Endometrial microvascular endothelial cells (primary cell): ENCODE results near the gene REEP3. TPM values are rescaled to one million over a fixed set of nuclear protein-coding genes. Genes with fewer than 3 reads are reported as not detected.

ENCODE experiments used
- in situ Hi-C: cut with HindIII; loops from 2 replicates; pipeline ENCODE4 v1.10.0; 2017; ENCODE audit warnings: low sequenced_read_pairs, low pct_unique_long_range_greater_than_20kb; ENCODE audit errors: inconsistent ontology term
- total RNA-seq: library from RNA; depleted of rRNA; stranded (reverse); fragments of >200 nt; gene quantifications from one replicate; pipeline ENCODE4 v1.2.3, GENCODE V29; 2015; ENCODE audit errors: inconsistent ontology term

Gene REEP3
- total RNA-seq, 1 donor from 2014 or later: 55.1 TPM

DNA sequence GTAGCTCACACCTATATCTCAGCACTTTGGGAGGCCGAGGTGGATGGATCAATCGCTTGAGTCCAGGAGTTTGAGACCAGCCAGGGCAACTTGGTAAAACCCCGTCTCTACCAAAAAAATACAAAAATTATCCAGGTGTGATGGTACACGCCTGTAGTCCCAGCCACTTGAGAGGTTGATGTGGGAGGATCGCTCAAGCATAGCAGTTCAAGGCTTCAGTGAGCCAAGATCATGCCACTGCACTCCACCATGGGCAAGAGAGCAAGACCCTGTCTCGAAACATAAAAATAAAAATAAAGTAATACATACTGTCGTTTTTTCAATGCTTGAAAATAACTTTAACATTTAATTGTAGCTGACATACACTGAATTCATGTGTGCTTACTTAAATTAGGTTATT lies 57.3 kb downstream of the REEP3 start:
- in situ Hi-C loops: no loop called here

DNA sequence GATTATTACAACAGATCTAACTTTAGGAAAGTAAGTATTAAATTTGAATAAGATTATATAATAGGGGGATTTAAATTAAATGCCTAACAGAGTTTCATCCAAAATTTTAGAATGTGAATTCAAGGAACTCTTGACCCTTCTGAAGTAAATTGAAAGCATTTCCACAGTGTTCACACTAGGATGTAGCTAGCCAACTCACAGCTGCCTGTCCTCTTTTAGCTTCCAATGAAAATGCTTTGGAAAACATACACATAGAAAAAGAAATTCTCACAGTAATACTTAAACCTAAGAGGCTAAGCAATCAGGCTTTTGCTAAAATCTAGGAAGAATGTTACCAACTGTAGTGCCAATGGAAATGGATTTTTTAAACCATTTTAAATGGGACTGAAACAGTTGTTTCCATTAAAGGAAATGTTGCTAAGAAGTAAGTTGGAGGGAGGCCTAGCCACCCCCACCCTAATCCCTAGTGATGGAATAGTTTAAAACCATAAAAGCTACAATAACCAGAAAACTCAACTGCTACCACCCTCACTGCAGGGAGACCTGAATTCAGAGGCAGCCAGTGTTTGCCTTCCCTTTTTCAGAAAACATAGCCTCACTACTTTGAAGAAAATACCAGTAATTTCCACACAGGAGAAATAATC lies 58.3 kb downstream of the REEP3 start:
- in situ Hi-C loops: no loop called here

GRCh38 chr10:63582690-63583089 lies 61.5 kb downstream of the REEP3 start:
- in situ Hi-C loops: no loop called here

GRCh38 chr10:63583397-63583796 lies 62.2 kb downstream of the REEP3 start:
- in situ Hi-C loops: no loop called here

- in situ Hi-C loops: no loop called here
These were observed 62.9 kb downstream of the REEP3 start for GRCh38 chr10:63583909-63584724.

DNA sequence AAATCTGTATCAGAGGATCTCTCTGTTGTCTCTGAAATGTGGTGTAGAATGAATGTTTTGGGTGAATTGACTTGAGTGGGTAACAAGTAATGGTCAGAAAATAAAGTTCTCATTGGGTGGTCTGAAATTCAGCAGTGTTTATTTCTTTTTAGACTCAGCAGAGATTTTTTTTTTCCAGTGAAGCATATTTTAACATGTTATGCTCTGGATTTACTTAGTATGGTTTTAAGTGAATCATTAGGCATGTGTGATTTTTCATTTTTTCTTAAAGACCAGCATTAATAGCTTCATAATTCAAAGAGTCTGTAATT lies 63.5 kb downstream of the REEP3 start:
- in situ Hi-C loops: no loop called here

GRCh38 chr10:63585041-63585440 lies 63.8 kb downstream of the REEP3 start:
- in situ Hi-C loops: no loop called here

GRCh38 chr10:63586043-63586442 lies 64.8 kb downstream of the REEP3 start:
- in situ Hi-C loops: no loop called here

DNA sequence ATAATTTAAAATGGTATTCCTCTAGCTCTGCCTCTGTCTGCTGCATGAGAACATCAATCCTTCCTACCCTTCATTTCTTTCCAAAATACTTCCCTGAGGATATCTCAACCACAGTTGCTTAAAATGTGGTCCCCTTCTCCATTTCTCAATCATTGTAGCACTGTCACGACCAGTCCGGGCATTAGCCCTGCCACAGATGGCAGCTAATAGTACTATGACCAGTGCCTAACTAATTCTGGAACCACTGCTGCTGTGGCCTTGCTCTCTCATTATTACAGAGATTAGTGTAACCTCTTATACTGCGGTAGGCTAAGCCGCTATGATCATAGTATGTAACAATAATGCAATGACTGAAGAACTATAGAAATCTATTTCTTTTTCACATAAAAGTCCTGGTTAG lies 66.0 kb downstream of the REEP3 start:
- in situ Hi-C loops: no loop called here

GRCh38 chr10:63588436-63589167 lies 67.4 kb downstream of the REEP3 start:
- in situ Hi-C loops: no loop called here

- in situ Hi-C loops: no loop called here
These were observed 70.6 kb downstream of the REEP3 start for GRCh38 chr10:63591600-63592379.

DNA sequence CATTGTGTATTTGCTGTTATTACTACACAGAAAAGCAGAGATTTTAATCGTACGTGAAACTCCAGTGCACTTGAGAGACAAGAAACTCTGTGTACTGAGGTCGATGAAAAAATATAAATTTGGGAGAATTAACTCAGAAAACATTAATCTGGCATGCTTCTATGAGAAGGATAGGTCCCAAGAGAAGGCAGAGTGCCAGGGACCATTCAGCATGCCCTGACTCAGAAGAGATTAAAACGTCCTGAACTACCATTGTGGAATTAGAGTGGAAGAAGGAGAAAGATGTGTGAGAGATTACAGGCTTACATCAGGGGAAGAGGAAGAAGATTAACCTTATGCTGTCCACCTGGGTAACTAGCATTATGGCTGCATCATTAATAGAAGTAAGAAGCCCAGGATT lies 72.4 kb downstream of the REEP3 start:
- in situ Hi-C loops: no loop called here

- in situ Hi-C loops: no loop called here
These were observed 73.9 kb downstream of the REEP3 start for GRCh38 chr10:63595072-63595471.

GRCh38 chr10:63596924-63597323 lies 75.7 kb downstream of the REEP3 start:
- in situ Hi-C loops: no loop called here

DNA sequence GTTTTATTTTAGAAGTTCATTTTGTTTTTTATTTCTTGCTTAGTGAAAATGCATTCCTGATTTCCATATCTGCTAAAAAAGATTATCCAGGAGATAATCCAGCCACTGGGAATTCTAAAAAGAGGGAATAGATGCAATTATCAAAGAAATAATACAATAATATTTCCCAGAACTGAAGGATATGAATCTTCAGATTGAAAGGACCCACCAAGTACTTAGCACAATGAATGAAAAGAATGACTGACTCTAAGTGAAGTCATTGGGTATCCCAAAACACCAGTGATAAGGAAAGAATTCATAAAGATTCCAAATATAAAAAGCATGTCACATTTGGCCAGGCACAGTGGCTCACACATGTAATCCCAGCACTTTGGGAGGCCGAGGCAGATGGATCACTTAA lies 79.3 kb downstream of the REEP3 start:
- in situ Hi-C loops: loop anchor here (25.0 kb wide), 2 partner anchors 88 to 438 kb away; partner anchors contain the start of gene REEP3

DNA sequence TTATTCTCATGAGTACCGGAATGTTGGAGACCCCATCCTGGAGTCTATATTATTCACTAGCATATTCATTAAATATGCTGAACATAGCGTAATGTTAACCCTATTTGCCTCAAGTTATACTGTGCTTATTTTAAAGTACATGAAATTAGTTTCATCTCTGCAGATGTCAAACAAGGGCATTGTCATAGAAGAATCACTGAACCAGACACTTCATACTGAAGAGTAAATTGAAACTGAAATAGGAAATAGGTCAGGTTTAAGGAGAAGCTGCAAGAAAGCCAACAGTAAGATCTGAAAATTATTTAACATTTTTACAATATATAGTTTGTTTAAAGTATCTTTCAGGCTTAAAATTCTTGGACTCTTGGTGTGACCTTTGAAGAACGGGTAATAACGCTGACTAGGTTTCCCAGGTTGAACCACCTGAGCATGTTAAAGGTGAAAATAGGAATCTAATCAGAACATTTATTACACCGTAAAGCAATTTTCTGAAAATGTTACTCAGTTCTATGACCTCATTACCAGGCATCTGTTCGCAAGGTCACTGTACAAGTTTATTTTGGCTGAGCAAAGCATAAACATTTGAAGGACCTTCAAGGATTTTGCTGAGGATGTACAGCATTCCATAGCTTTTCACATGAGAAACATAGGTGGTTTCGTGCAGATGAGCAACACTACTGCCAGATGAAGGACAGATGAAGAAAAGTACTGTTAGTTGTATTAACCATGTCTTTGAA lies 82.7 kb downstream of the REEP3 start:
- in situ Hi-C loops: loop anchor here (25.0 kb wide), 2 partner anchors 92 to 442 kb away; partner anchors contain the start of gene REEP3

DNA sequence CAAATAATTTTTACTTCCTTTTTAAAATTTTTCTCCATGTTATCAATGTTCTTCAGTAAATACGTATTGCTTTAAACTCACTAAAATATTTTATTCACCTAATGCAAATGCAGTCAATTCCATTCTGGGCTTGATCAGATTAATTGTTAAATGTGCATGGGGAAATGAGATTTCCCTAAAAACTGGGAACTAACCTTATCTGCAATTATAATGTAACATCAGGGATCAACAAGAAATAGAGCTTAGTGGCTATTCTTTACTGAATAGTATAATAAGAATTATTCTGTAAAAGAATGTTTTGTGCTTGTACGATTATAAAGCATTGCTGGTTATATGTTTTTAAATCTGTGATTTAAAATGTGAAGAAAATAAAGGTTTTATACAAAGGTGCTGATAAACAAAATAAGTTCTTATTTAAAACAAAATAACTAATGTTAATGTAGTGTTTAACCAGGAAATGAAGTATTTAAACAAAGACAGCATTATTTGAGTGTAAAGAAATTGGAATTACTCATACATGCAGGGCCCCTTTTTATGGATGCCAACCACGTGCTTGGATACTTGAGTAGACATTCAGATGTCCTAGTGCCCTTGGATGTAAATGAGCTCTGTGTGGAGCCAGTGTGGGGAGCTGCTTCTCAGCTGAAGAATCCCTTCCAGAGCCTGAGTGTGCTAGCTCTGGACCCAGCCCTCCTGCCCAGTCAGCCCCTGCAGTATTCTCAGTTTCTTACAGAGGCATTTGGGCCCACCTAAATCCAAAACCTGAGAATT lies 84.2 kb downstream of the REEP3 start:
- in situ Hi-C loops: loop anchor here (25.0 kb wide), 2 partner anchors 93 to 443 kb away; partner anchors contain the start of gene REEP3

DNA sequence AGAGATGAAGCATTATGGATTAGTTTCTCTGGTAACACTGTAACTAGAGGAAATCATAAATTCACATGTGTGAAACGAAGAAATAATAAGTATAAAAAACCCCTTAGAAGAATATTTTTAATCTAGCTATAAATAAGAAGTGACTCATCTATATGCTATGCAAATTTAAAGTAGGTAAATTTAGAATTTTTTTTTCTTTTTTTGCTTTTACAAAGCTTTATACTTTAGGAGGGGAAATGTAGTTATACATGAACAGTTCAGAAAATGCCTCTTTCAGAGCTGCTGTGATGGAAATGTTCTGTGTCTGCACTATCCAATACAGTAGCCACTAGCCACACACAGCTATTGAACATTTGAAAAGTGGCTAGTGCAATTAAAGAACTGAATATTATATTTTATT lies 87.3 kb downstream of the REEP3 start:
- in situ Hi-C loops: loop anchor here (25.0 kb wide), 2 partner anchors 96 to 446 kb away; partner anchors contain the start of gene REEP3
